Duodenal mucosa (tissue), 2 donors: Measurements from ENCODE around the gene DDX46.
"Not testable (repeated sequence)": the region's sequence is repeated elsewhere in the genome, so short reads cannot be mapped to it uniquely, and the experiment has no call there.

Experiments
- H3K27ac ChIP-seq: one replicate; pipeline ENCODE4 v1.7.0; 2013; ENCODE audit warnings: low read depth, low read length
- H3K27me3 ChIP-seq, 2 donors: one replicate each; pipeline ENCODE4 v1.7.0; 2013; ENCODE audit warnings: low read length in 2 of 2, control low read depth in 1 of 2; ENCODE audit not compliant: insufficient read depth in 2 of 2, control insufficient read depth in 1 of 2
- H3K36me3 ChIP-seq, 2 donors: one replicate each; pipeline ENCODE4 v1.7.0; 2013; ENCODE audit warnings: low read length in 2 of 2, control low read depth in 1 of 2; ENCODE audit not compliant: insufficient read depth in 2 of 2, control insufficient read depth in 1 of 2
- H3K4me1 ChIP-seq, 2 donors: one replicate each; pipeline ENCODE4 v1.7.0; 2013; ENCODE audit warnings: low read length in 2 of 2, control low read depth in 1 of 2; ENCODE audit not compliant: insufficient read depth in 2 of 2, control insufficient read depth in 1 of 2
- H3K4me3 ChIP-seq, 2 donors: one replicate each; pipeline ENCODE4 v1.7.0; 2013; ENCODE audit warnings: low read length in 2 of 2, low read depth in 1 of 2
- H3K9ac ChIP-seq, 2 donors: one replicate each; pipeline ENCODE4 v1.7.0; 2013; ENCODE audit warnings: low read length in 2 of 2, low read depth in 1 of 2
- H3K9me3 ChIP-seq, 2 donors: one replicate each; pipeline ENCODE4 v1.7.0; 2013; ENCODE audit warnings: low read length in 2 of 2, control low read depth in 1 of 2; ENCODE audit not compliant: control insufficient read depth in 1 of 2

The DDX46 gene, protein sequence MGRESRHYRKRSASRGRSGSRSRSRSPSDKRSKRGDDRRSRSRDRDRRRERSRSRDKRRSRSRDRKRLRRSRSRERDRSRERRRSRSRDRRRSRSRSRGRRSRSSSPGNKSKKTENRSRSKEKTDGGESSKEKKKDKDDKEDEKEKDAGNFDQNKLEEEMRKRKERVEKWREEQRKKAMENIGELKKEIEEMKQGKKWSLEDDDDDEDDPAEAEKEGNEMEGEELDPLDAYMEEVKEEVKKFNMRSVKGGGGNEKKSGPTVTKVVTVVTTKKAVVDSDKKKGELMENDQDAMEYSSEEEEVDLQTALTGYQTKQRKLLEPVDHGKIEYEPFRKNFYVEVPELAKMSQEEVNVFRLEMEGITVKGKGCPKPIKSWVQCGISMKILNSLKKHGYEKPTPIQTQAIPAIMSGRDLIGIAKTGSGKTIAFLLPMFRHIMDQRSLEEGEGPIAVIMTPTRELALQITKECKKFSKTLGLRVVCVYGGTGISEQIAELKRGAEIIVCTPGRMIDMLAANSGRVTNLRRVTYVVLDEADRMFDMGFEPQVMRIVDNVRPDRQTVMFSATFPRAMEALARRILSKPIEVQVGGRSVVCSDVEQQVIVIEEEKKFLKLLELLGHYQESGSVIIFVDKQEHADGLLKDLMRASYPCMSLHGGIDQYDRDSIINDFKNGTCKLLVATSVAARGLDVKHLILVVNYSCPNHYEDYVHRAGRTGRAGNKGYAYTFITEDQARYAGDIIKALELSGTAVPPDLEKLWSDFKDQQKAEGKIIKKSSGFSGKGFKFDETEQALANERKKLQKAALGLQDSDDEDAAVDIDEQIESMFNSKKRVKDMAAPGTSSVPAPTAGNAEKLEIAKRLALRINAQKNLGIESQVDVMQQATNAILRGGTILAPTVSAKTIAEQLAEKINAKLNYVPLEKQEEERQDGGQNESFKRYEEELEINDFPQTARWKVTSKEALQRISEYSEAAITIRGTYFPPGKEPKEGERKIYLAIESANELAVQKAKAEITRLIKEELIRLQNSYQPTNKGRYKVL

DNA sequence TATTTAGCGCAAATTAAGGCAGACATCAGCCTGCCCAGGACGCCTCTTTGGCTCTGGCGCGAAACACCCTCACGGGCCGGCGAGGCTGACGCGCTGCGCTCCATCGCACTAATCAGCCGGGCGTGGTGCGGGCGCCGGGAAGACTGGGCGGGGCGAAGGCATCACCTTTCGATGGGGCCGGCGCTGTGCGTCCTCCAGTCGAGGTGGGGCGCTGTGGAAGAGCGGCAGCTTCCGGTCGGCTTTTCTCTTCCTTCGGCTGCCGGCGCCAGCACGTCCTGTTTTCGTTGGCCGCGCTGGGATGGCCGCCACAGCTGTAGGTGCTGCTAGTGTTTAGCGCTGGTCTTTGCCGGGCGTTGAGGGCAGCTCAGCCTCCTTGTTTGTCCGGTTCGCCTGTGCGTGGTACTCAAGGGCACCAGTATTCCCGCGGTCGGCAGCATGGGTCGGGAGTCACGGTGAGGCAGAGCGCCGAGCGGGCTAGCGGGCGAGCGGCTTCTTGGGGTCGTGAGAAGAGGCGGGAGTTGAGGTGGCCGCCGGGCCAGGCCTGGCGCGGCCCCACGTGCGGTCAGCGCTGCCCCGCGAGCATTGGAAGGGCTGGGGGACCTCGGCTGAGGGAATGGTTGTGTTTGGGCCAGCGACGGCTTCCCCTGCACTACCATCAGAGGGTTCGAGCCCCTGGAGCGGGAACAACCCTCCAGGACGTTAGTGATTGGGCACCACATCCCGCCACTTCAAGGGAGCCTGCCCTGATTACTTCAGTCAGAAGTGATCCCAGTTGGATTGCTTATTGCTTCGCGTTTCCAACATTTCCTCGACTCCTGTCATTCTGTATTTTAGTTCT is at the start of gene DDX46:
Gene DDX46, plus strand, starts transcription at position 276 of the 838 bp plus-strand sequence. Its CDS starts 160 bp downstream, at position 436.
- H3K36me3 ChIP-seq: peaks cover under 1 to 3% of the 10 kb centered on the region in 2 donors
- no peaks in the 10 kb centered on the region for H3K9me3 ChIP-seq
- H3K27ac ChIP-seq: peak within 1 kb of the TSS; percentile 73
- peak within 1 kb of the TSS; percentile 98 to 99 for H3K4me3 ChIP-seq
- peak within 1 kb of the TSS; percentile 90 to 98 for H3K9ac ChIP-seq
- H3K4me1 ChIP-seq: peaks cover 14 to 16% of the 10 kb centered on the region in 2 donors
- no peaks in the 10 kb centered on the region for H3K27me3 ChIP-seq

DNA sequence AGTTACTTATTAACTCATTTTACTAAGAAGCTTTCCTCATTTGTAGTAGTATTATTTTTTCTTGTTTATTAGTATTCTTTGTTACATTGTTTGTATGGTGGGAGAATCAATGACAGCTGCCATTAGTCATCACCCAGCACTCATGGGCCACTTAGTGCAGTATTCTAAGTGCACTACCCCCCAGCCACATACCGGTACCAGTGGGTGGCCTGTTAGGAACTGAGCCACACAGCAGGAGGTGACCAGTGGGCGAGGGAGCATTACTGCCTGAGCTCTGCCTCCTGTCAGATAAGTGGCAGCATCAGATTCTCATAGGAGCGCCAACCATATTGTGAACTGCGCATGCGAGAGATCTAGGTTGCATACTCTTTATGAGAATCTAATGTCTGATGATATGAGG is 44.5 kb upstream of the DDX46 start:
- Histone ChIP-seq H3K27me3 (no peaks in the 10 kb centered on the region), H3K9ac (no peak overlapping the region), H3K36me3 (peaks cover 13 to 68% of the 10 kb centered on the region in 2 donors), H3K27ac (no peak overlapping the region), H3K9me3 (no peaks in the 10 kb centered on the region), H3K4me3 (no peak overlapping the region), H3K4me1 (no peaks in the 10 kb centered on the region)

DNA sequence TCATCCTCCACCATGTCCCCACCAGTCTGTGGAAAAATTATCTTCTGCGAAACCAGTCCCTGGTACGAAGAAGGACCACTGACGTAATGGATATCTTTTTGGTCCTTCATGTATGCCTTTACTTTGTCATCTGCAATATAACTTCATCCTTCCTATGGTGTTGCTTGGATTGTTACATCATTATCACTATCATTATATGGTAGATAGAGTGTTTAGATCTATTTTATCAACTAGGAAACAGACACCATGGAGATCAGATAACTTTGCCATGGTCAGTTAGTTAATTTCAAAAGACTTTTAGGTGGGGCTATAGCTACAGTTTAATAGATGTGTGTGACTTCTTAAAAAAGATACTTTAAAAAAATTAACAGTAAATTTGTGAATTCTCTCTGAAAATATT is 44.0 kb upstream of the DDX46 start:
- H3K4me1 ChIP-seq: no peaks in the 10 kb centered on the region
- peaks cover 10 to 68% of the 10 kb centered on the region in 2 donors for H3K36me3 ChIP-seq
- H3K27me3 ChIP-seq: no peaks in the 10 kb centered on the region
- no peak overlapping the region for H3K9ac ChIP-seq
- no peak overlapping the region for H3K27ac ChIP-seq
- H3K4me3 ChIP-seq: no peak overlapping the region
- H3K9me3 ChIP-seq: no peaks in the 10 kb centered on the region

DNA sequence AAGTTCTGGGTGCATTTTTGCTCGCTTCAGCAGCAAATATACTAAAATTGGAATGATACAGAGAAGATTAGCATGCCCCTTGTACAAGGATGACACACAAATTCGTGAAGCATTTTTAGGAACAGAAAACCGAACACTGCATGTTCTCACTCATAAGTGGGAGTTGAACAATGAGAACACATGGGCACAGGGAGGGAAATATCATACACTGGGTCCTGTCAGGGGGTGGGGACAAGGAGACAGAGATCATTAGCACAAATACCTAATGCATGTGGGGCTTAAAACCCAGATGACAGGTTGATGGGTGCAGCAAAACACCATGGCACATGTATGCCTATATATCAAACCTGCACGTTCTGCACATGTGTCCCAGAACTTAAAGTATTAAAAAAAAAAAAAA is 43.1 kb upstream of the DDX46 start:
- H3K4me1 ChIP-seq, H3K9me3 ChIP-seq, H3K9ac ChIP-seq, H3K4me3 ChIP-seq, H3K27me3 ChIP-seq, H3K27ac ChIP-seq: not testable (repeated sequence)
- H3K36me3 ChIP-seq: peaks cover 10 to 67% of the 10 kb centered on the region in 2 donors

DNA sequence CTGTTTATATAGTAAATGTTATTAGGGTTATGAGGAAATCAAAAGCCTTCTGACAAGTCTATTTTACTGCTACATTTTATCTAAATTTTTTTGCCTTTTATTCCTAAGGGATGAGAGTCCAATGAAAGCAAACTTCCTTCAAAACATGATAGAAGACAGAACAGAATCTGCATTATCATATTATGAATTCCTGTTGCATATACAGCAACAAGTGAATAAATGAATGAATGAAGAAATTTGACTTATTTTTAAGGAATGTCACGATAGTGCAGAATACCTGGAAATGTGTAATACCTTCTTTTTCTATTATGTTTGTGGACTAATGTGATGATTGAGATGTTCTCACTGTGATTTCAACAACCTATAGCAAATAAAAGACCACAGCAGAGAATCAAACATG is 33.7 kb upstream of the DDX46 start:
- no peaks in the 10 kb centered on the region for H3K4me1 ChIP-seq
- no peak overlapping the region for H3K9ac ChIP-seq
- H3K27ac ChIP-seq: no peak overlapping the region
- no peaks in the 10 kb centered on the region for H3K27me3 ChIP-seq
- no peak overlapping the region for H3K4me3 ChIP-seq
- peaks cover 10 to 52% of the 10 kb centered on the region in 2 donors for H3K36me3 ChIP-seq
- H3K9me3 ChIP-seq: no peaks in the 10 kb centered on the region

DNA sequence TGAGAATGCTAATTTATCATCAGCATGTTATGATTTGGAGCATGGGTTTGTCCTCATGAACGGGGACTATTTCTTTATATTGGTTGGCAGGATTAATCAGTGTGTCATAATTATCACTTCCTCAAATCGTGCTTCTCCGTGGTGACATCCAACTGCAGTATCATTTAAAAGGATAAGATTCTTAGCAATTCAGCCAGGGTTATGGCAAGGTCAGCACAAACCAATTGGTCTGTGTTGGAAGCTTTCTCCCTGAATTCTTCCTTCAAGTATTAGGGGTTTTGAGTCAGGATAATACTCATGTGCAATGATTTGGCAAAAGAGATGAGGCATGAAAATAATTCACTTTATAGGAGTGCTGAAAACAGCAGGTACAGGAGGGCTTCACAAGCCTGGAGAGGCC is 25.8 kb upstream of the DDX46 start:
- H3K4me1 ChIP-seq: peaks cover 5 to 16% of the 10 kb centered on the region in 2 donors
- no peak overlapping the region for H3K4me3 ChIP-seq
- H3K9ac ChIP-seq: no peak overlapping the region
- no peak overlapping the region for H3K27ac ChIP-seq
- H3K36me3 ChIP-seq: no peaks in the 10 kb centered on the region
- H3K27me3 ChIP-seq: no peaks in the 10 kb centered on the region
- H3K9me3 ChIP-seq: no peaks in the 10 kb centered on the region

DNA sequence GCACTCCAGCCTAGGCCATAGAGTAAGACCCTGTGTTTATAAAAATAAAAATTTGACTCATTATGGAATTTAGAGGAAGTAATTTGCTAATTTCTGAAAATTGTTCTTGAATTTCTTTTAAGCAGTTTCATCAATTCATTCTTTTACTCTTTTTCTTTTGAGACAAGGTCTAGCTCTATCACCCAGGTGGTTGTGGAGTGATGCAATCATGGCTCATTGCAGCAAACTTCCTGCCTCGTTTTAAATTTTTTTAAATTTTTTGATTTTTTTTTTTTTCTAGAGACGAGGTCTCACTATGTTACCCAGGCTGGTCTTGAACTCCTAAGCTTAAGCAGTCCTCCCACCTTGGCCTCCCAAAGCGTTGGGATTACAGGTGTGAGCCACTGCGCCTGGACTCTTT is 23.3 kb upstream of the DDX46 start:
- Histone ChIP-seq H3K4me3 (no peak overlapping the region), H3K9me3 (no peaks in the 10 kb centered on the region), H3K27ac (no peak overlapping the region), H3K4me1 (peaks cover 13 to 22% of the 10 kb centered on the region in 2 donors), H3K36me3 (no peaks in the 10 kb centered on the region), H3K9ac (no peak overlapping the region), H3K27me3 (no peaks in the 10 kb centered on the region)

DNA sequence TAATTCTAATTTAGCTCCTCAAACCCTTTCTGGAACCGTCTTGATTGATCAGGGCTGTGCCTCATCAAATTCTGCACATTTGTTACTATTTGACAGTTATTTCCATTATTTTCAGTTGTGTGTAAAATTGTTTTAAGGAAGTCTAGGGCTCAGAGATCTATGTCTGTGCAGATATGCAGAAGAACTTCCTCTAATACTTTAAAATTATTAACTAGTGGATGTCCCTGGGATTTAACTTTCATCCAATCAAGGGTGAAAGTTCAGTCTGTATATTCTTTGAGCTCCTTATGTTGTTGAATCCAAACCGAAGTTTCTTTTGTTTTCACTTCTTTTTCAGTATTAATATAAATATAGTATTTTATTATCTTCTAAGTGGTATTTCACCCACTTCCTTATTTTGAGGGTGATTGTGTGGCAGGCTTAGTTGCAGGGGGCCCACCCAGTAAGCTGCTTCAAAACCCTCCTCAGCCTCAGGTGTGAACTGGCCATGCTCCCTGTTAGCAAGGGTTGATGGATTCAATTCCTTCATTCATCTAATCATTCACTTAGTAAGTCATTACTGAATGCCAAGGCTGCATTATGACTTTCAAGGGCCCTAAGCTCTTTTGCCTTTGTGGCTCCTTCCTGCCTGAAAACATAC is 22.3 kb upstream of the DDX46 start:
- Histone ChIP-seq H3K27me3 (no peaks in the 10 kb centered on the region), H3K4me3 (no peak overlapping the region), H3K36me3 (no peaks in the 10 kb centered on the region), H3K9me3 (no peaks in the 10 kb centered on the region), H3K27ac (no peak overlapping the region), H3K4me1 (peaks cover 13 to 25% of the 10 kb centered on the region in 2 donors), H3K9ac (no peak overlapping the region)
